Stimulated activated CD4-positive, alpha-beta T cell treated with anti-CD3 and anti-CD28 coated beads, Interleukin-1b, Interleukin-23, amount 100 ng/mL, for 4 hours (primary cell): Measurements from ENCODE around the gene CHMP1B.
"Not testable (repeated sequence)": the region's sequence is repeated elsewhere in the genome, so short reads cannot be mapped to it uniquely, and the experiment has no call there.

Source experiments
- DNase-seq, 2 donors: peaks; one replicate each; pipeline ENCODE4 v3.0.0-alpha.2; 2020; ENCODE audit warnings: low read depth in 2 of 2

The CHMP1B gene

GRCh38 chr18:11871501-11871900, 20.3 kb downstream of the CHMP1B start:
- no peak for DNase-seq

- no peak for DNase-seq
Measured at GRCh38 chr18:11872479-11873136, 21.4 kb downstream of the CHMP1B start.

GRCh38 chr18:11873670-11874340, 22.6 kb downstream of the CHMP1B start:
- DNase-seq, result no peak

GRCh38 chr18:11874676-11875075, 23.5 kb downstream of the CHMP1B start:
- DNase-seq, result no peak

- no peak for DNase-seq
Measured at GRCh38 chr18:11877497-11878135, 26.4 kb downstream of the CHMP1B start.

GRCh38 chr18:11880586-11881304, 29.5 kb downstream of the CHMP1B start:
- no peak for DNase-seq

- no peak for DNase-seq
Measured at GRCh38 chr18:11882636-11883035, 31.4 kb downstream of the CHMP1B start.

- no peak for DNase-seq
Measured at GRCh38 chr18:11883153-11883552, 31.9 kb downstream of the CHMP1B start.

GRCh38 chr18:11884396-11885030, 33.3 kb downstream of the CHMP1B start:
- DNase-seq, result no peak

GRCh38 chr18:11885278-11885947, 34.2 kb downstream of the CHMP1B start:
- DNase-seq, result no peak

GRCh38 chr18:11886577-11887110, 35.4 kb downstream of the CHMP1B start:
- no peak for DNase-seq

- DNase-seq, result no peak
Measured at GRCh38 chr18:11887328-11888128, 36.3 kb downstream of the CHMP1B start.

GRCh38 chr18:11888726-11889125, 37.5 kb downstream of the CHMP1B start:
- no peak for DNase-seq

- no peak for DNase-seq
Measured at GRCh38 chr18:11889284-11889683, 38.1 kb downstream of the CHMP1B start.

GRCh38 chr18:11891737-11892136, 40.5 kb downstream of the CHMP1B start:
- no peak for DNase-seq

GRCh38 chr18:11892438-11892837, 41.2 kb downstream of the CHMP1B start:
- not testable (repeated sequence) for DNase-seq

- no peak for DNase-seq
Measured at GRCh38 chr18:11897781-11898180, 46.6 kb downstream of the CHMP1B start.

GRCh38 chr18:11899063-11899462, 47.9 kb downstream of the CHMP1B start:
- DNase-seq, result no peak

GRCh38 chr18:11901826-11902438, 50.7 kb downstream of the CHMP1B start:
- no peak for DNase-seq
